SK-N-SH treated with all-trans-retinoic acid at 6 μM for 48 hours (cell line): ENCODE data around the gene XPR1.

Experiments used
- BACH2 ChIP-seq: fragments of 250-450 bp; sonication (Bioruptor Pico); IDR thresholded peaks from 2 replicates; pipeline ENCODE4 v1.9.0; 2021; ENCODE audit warnings: mild to moderate bottlenecking, borderline replicate concordance
- CSDC2 ChIP-seq: fragments of 250-450 bp; sonication (Bioruptor Pico); IDR thresholded peaks from 2 replicates; pipeline ENCODE4 v1.5.0; 2020; ENCODE audit warnings: mild to moderate bottlenecking, moderate library complexity
- POU6F1 ChIP-seq: fragments of 250-450 bp; sonication (Bioruptor Pico); IDR thresholded peaks from 2 replicates; pipeline ENCODE4 v1.8.0; 2021; ENCODE audit warnings: low read depth, mild to moderate bottlenecking, moderate library complexity, borderline replicate concordance
- PPARA ChIP-seq: fragments of 250-450 bp; sonication (Bioruptor Pico); IDR thresholded peaks from 2 replicates; pipeline ENCODE4 v1.5.0; 2020; ENCODE audit warnings: mild to moderate bottlenecking, borderline replicate concordance
- TOX ChIP-seq: fragments of 250-450 bp; sonication (Bioruptor Pico); IDR thresholded peaks from 2 replicates; pipeline ENCODE4 v1.8.0; 2021; ENCODE audit warnings: mild to moderate bottlenecking, moderate library complexity, borderline replicate concordance
- ZFP3 ChIP-seq: fragments of 250-450 bp; sonication (Bioruptor Pico); IDR thresholded peaks from 2 replicates; pipeline ENCODE4 v1.5.0; 2020; ENCODE audit warnings: mild to moderate bottlenecking, moderate library complexity
- ZFP30 ChIP-seq: fragments of 450-650 bp; formaldehyde crosslinking; IDR thresholded peaks from 2 replicates; pipeline ENCODE4 v1.5.0; 2022; ENCODE audit warnings: mild to moderate bottlenecking, moderate library complexity
- TF ChIP-seq, protein P1 (sequence below): fragments of 250-450 bp; sonication (Bioruptor Pico); IDR thresholded peaks from 2 replicates; pipeline ENCODE4 v1.5.1; 2020; ENCODE audit warnings: low read depth, mild to moderate bottlenecking, moderate library complexity

DNA sequence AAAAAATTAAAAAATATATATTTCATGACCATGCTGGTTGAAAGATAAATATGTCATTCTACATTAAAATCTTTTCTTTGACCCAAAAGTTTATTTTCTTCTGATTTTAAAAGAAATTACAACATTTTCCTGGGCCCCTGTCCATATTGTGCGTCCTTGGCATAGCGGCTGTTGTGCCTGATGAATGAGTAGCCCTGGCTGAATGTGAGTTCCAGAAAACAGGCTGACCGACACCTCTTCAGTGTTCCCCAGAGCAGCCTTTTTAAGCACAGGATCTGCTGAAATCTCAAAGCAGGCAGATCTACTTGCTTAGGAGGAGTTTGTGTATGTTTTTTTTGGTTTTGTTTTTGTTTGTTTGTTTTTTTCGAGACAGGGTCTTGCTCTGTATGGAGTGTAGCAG lies 300.6 kb downstream of the XPR1 start:
- TF ChIP-seq TOX (no peak), CSDC2 (CRISPR knock-in tag) (no peak), ZFP3 (CRISPR knock-in tag) (no peak), PPARA (CRISPR knock-in tag) (no peak), BACH2 (CRISPR knock-in tag) (no peak), ZFP30 (no peak), POU6F1 (CRISPR knock-in tag) (no peak)
- TF ChIP-seq, protein P1, sequence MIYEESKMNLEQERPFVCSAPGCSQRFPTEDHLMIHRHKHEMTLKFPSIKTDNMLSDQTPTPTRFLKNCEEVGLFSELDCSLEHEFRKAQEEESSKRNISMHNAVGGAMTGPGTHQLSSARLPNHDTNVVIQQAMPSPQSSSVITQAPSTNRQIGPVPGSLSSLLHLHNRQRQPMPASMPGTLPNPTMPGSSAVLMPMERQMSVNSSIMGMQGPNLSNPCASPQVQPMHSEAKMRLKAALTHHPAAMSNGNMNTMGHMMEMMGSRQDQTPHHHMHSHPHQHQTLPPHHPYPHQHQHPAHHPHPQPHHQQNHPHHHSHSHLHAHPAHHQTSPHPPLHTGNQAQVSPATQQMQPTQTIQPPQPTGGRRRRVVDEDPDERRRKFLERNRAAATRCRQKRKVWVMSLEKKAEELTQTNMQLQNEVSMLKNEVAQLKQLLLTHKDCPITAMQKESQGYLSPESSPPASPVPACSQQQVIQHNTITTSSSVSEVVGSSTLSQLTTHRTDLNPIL (CRISPR knock-in tag) = no peak
